Measurements from ENCODE around the gene WNK2.
"Not testable (repeated sequence)": the region's sequence is repeated elsewhere in the genome, so short reads cannot be mapped to it uniquely, and the experiment has no call there.

The WNK2 gene

GRCh38 chr9:93236541-93237206 lies 52.7 kb downstream of the WNK2 start:
- DNase-seq (ENCODE audit: low spot score): no peak

GRCh38 chr9:93237540-93237939 lies 53.6 kb downstream of the WNK2 start:
- no peak for DNase-seq (ENCODE audit: low spot score)

DNA sequence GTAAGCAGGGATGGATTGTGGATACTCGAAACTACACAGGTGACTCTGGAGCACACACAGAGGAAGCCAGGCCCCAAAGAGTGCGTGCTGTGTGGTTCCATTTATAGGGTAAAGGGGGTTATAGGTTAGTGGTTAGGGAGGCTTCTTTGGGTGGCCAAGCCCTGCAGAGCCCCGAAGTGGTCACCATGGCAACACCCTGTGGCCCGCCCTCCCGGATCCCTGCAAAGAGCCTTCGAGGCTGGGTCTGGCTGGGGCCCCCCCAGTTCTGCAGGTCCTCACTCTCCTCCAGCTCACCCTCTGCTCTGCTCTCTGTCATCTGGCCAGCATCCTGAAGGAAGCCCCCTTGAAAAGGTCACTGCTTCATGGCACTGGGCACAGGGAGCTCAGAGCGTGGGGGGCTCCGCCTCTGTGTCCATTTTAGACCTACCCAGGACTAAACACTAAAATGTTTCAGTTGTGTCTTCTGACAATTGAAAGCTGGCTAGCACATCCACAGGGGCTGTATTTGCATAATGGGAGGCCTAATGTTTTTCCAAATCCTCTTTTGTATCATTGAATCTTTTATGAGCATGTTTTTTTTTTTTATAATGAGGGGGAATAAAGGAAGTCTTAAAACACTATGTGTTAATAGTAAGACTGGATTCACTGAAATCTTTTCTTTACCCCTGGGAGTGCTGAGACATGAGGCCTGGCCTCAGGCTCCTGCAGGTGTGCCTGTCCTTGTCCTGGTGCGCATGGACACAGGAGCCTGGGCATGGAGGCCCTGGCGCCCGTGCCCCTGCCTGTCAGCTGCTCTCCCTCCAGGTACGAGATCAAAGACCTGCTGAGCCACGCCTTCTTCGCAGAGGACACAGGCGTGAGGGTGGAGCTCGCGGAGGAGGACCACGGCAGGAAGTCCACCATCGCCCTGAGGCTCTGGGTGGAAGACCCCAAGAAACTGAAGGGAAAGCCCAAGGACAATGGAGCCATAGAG lies 55.3 kb downstream of the WNK2 start:
- no peak for DNase-seq (ENCODE audit: low spot score)

- DNase-seq (ENCODE audit: low spot score): no peak
These were observed 57.0 kb downstream of the WNK2 start for GRCh38 chr9:93240891-93241334.

- no peak for DNase-seq (ENCODE audit: low spot score)
These were observed 59.2 kb downstream of the WNK2 start for GRCh38 chr9:93243112-93243511.

- no peak for DNase-seq (ENCODE audit: low spot score)
These were observed 60.2 kb downstream of the WNK2 start for GRCh38 chr9:93244101-93244500.

DNA sequence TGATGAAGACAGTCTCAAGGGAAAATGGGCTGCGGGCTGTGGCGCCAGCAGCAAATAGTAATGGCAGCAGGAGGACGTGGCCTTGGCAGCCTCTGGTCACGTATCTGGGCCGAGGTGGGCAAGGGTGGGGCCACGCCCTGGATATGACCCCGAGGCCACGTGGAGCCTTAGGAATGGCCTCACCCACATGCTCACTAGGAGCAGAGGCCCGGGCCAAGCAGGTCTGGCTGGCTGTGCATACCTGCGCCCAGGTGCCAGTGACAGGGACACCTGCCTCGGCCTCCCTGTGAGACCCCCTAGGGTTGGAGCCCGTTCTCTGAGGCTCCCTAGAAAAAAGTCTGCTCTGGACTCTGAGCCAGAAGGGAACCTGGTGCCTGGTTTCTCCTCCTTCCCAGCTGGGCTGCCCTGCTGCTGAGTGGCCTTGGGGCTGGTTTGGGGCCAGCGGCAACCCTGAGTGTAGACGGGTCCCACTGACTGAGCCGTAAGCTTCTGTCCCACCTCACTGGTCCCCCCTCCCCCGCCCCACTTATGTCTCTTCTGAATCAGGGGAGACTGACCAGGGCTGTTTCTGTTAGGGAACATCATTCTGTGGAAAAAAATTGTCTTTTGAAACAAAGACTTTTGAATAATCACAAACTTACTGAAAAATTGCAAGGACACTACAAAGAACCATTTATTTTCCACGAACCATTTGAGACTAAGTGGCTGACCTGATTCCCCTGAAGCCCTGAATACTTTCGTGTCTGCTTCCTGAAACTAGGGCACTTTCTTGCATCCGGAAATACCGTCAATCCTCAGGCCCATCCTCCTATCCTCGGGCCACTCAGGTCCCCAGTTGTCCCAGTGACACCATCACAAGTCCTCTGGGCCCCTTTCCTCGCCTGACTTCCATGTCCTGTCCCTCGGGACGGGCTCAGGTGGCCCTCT lies 60.8 kb downstream of the WNK2 start:
- no peak for DNase-seq (ENCODE audit: low spot score)

DNA sequence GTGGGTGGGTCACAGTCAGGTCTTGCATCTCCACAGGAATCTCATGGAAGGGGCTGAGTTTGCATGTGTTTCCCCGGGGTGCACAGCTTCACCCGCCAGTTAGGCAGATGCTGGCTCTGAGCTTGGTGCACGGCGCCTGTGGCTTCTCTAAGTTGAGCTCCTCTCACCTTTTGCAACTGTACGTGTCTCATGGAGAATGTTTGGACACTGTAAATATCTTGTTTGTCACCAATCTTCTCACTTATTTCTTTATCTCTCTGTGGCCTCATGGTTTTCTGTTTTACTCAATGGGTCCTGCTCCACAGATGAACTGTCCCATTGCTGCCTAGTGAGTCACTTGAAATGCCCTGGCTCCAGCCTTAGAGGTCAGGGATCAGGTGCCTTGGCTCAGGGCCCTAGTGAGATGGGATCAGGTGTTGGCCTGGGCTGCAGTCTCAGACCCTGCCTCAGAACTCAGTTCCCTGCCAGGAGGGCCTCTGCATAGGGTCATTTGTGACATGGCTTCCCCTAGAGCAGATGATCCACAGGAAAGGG lies 61.6 kb downstream of the WNK2 start:
- no peak for DNase-seq (ENCODE audit: low spot score)

DNA sequence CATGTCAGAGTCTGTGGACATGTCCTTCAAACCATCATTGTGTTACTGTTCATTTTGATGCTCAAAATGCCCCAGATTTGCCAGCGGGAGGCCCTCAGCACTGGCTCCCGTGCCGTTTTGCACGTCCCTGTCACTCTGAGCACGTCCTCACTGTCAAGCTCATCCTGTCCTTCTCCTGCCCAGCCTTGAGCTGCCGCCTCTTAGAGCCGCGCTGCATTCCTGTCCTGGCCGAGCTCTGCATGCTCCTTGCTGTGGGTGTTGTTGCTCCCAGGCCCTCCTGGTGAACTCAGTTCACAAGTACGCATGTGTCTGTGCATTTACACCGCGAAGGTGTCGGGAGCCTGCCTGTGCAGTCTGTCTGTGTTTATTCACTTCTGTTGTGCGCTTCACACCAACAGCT lies 62.2 kb downstream of the WNK2 start:
- no peak for DNase-seq (ENCODE audit: low spot score)

- DNase-seq (ENCODE audit: low spot score): no peak
These were observed 62.6 kb downstream of the WNK2 start for GRCh38 chr9:93246526-93246925.

GRCh38 chr9:93247099-93247865 lies 63.3 kb downstream of the WNK2 start:
- no peak for DNase-seq (ENCODE audit: low spot score)

DNA sequence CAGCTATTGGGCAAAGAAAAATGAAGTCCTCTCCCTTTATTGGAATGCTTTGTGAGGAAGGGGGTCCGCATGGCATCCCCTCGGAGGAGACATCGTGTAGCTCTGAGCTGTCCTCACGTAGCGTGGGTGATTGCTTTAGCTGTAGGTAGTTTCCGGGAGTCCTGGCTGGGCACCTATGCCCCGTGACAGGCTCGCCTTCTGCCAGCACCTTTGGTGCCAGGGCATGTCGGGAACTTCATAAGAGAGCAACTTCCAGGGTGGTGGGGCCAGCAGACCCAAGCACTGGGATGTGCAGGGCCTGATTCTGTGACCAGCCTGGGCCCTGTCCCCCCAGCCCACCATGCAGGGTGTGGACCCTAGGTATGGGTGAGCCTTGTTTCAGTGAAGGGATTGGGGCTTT lies 64.0 kb downstream of the WNK2 start:
- DNase-seq (ENCODE audit: low spot score): no peak

DNA sequence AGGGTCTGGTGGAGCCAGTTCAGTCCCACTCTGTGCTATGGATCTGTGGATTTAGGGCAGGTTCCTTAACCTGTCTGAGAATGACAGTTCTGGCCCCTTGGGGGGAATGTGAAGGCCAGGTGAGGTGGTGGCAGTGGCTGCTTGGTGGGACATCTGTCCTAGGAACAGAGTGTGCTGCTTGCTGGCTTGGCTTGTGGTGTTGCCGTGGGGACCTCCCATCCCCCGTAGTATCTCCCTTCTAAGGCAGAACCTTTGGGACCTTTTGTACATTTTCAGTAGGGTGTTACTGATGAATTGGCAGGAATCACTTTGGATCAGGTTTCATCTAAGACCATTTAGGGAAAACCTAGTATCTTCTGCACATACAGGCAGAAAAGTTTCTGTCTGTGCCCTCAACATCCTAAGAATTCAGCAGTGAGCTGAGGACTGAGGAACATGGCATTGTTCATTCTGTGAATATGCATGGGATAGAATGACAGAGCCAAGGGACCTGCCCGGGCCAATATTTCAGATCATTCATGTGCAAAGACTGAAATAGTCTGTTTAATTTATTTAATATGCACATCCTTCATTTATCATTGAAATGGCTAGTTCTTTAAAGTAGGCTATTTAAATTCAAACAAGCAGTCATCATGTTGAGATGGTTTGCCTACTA lies 64.6 kb downstream of the WNK2 start:
- no peak for DNase-seq (ENCODE audit: low spot score)

GRCh38 chr9:93250185-93250584 lies 66.2 kb downstream of the WNK2 start:
- no peak for DNase-seq (ENCODE audit: low spot score)

DNA sequence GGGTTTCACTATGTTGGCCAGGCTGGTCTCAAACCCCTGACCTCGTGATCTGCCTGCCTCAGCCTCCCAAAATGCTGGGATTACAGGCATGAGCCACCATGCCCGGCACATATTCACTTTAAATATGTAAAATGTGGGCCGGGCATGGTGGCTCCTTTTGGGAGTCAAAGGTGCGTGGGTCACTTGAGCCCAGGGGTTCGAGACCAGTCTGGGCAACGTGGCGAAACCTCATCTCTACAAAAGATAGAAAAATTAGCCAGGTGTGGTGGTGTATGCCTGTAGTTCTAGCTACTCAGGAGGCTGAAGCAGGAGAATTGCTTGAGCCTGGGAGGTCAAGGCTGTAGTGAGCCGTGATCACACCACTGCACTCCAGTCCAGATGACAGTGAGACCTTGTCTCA lies 67.4 kb downstream of the WNK2 start:
- not testable (repeated sequence) for DNase-seq (ENCODE audit: low spot score)

GRCh38 chr9:93252116-93252780 lies 68.3 kb downstream of the WNK2 start:
- no peak for DNase-seq (ENCODE audit: low spot score)

GRCh38 chr9:93252781-93253530 lies 69.0 kb downstream of the WNK2 start:
- no peak for DNase-seq (ENCODE audit: low spot score)

DNA sequence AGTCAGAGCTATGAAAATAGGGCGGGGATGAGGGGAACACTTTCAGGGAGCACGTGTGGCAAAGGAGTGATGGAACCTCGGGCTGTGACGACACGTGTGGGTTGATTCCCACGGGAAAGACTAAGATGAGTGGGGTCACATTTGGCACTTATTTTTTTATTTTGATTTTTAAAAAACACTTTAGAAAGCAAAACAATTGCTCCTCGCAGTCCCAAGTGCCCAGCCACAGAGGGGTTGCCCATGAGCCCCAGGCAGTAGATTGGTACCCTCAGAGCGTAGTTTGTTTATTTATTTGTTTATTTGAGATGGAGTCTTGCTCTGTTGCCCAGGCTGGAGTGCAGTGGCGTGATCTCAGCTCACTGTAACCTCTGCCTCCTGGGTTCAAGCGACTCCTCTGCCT lies 69.7 kb downstream of the WNK2 start:
- DNase-seq (ENCODE audit: low spot score): no peak

- no peak for DNase-seq (ENCODE audit: low spot score)
These were observed 70.1 kb downstream of the WNK2 start for GRCh38 chr9:93254061-93254481.
